Measurements from ENCODE around the gene PRKCE.

Gene PRKCE

GRCh38 chr2:45804987-45805755 lies 153.7 kb downstream of the PRKCE start:
- DNase-seq (ENCODE audit: low read depth in 2 of 2, low spot score in 1 of 2), result no peak

GRCh38 chr2:45806563-45807358 lies 155.3 kb downstream of the PRKCE start:
- DNase-seq (ENCODE audit: low read depth in 2 of 2, low spot score in 1 of 2), result no peak

GRCh38 chr2:45808294-45808800 lies 156.9 kb downstream of the PRKCE start:
- DNase-seq (ENCODE audit: low read depth in 2 of 2, low spot score in 1 of 2), result no peak

GRCh38 chr2:45809205-45809604 lies 157.7 kb downstream of the PRKCE start:
- DNase-seq (ENCODE audit: low read depth in 2 of 2, low spot score in 1 of 2), result no peak

- DNase-seq (ENCODE audit: low read depth in 2 of 2, low spot score in 1 of 2), result no peak
These were observed 160.6 kb downstream of the PRKCE start for GRCh38 chr2:45812011-45812500.

GRCh38 chr2:45813003-45813941 lies 161.8 kb downstream of the PRKCE start:
- DNase-seq (ENCODE audit: low read depth in 2 of 2, low spot score in 1 of 2), result no peak

GRCh38 chr2:45814488-45814887 lies 163.0 kb downstream of the PRKCE start:
- no peak for DNase-seq (ENCODE audit: low read depth in 2 of 2, low spot score in 1 of 2)

GRCh38 chr2:45814951-45815621 lies 163.6 kb downstream of the PRKCE start:
- no peak for DNase-seq (ENCODE audit: low read depth in 2 of 2, low spot score in 1 of 2)

GRCh38 chr2:45816272-45816671 lies 164.8 kb downstream of the PRKCE start:
- DNase-seq (ENCODE audit: low read depth in 2 of 2, low spot score in 1 of 2), result no peak

- no peak for DNase-seq (ENCODE audit: low read depth in 2 of 2, low spot score in 1 of 2)
These were observed 167.1 kb downstream of the PRKCE start for GRCh38 chr2:45818591-45818990.

- DNase-seq (ENCODE audit: low read depth in 2 of 2, low spot score in 1 of 2), result no peak
These were observed 168.6 kb downstream of the PRKCE start for GRCh38 chr2:45820048-45820447.

- DNase-seq (ENCODE audit: low read depth in 2 of 2, low spot score in 1 of 2), result no peak
These were observed 170.2 kb downstream of the PRKCE start for GRCh38 chr2:45821558-45822271.

GRCh38 chr2:45822272-45822630 lies 170.8 kb downstream of the PRKCE start:
- no peak for DNase-seq (ENCODE audit: low read depth in 2 of 2, low spot score in 1 of 2)

- no peak for DNase-seq (ENCODE audit: low read depth in 2 of 2, low spot score in 1 of 2)
These were observed 172.3 kb downstream of the PRKCE start for GRCh38 chr2:45823723-45824206.

GRCh38 chr2:45825001-45825651 lies 173.7 kb downstream of the PRKCE start:
- DNase-seq (ENCODE audit: low read depth in 2 of 2, low spot score in 1 of 2), result no peak

GRCh38 chr2:45826460-45826859 lies 175.0 kb downstream of the PRKCE start:
- DNase-seq (ENCODE audit: low read depth in 2 of 2, low spot score in 1 of 2), result no peak

GRCh38 chr2:45826884-45827635 lies 175.6 kb downstream of the PRKCE start:
- DNase-seq (ENCODE audit: low read depth in 2 of 2, low spot score in 1 of 2), result no peak

GRCh38 chr2:45830322-45830721 lies 178.8 kb downstream of the PRKCE start:
- DNase-seq (ENCODE audit: low read depth in 2 of 2, low spot score in 1 of 2), result no peak
